GM12892 (cell line): ENCODE results near the gene TMEM94.
"Not testable (repeated sequence)": the region's sequence is repeated elsewhere in the genome, so short reads cannot be mapped to it uniquely, and the experiment has no call there.

Source experiments
- DNase-seq: peaks from one replicate; pipeline ENCODE4 v3.0.0; 2011; ENCODE audit not compliant: insufficient read length
- FAIRE-seq: peaks from 2 replicates; lab custom pipeline; 2011; peaks lifted over from hg19 to GRCh38; lab: Jason Lieb, UNC
- POLR2A ChIP-seq: IDR thresholded peaks from 2 replicates; pipeline ENCODE4 v1.6.1; 2011; ENCODE audit warnings: low read depth, low read length, control low read depth
- POLR2AphosphoS5 ChIP-seq: IDR thresholded peaks from 2 replicates; pipeline ENCODE4 v1.6.1; 2011; ENCODE audit warnings: low read depth, low read length, control low read depth
- TAF1 ChIP-seq: IDR thresholded peaks from 2 replicates; pipeline ENCODE4 v1.6.1; 2011; ENCODE audit warnings: low read depth, mild to moderate bottlenecking, control low read depth, low read length, borderline replicate concordance

The TMEM94 gene

GRCh38 chr17:75517297-75517865, 60.9 kb downstream of the TMEM94 start:
- DNase-seq (no peak), FAIRE-seq (peak; percentile 50)
- TF ChIP-seq POLR2AphosphoS5 (no peak), TAF1 (no peak), POLR2A (no peak)

GRCh38 chr17:75518201-75518600, 61.8 kb downstream of the TMEM94 start:
- TF ChIP-seq POLR2AphosphoS5 (no peak), POLR2A (no peak), TAF1 (no peak)
- no peak for DNase-seq
- FAIRE-seq: peak; percentile 69

- TF ChIP-seq TAF1: no peak
- TF ChIP-seq POLR2AphosphoS5: no peak
- no peak for TF ChIP-seq POLR2A
- FAIRE-seq (no peak), DNase-seq (no peak)
These were observed 62.6 kb downstream of the TMEM94 start for GRCh38 chr17:75518983-75519537.

- DNase-seq, FAIRE-seq: not testable (repeated sequence)
These were observed 64.0 kb downstream of the TMEM94 start for GRCh38 chr17:75520413-75520812.

- DNase-seq (no peak), FAIRE-seq (no peak)
- TF ChIP-seq POLR2AphosphoS5 (no peak), POLR2A (no peak), TAF1 (no peak)
These were observed 64.9 kb downstream of the TMEM94 start for GRCh38 chr17:75521290-75521689.

- TF ChIP-seq TAF1 (no peak), POLR2AphosphoS5 (no peak), POLR2A (no peak)
- no peak for DNase-seq
- no peak for FAIRE-seq
These were observed 65.7 kb downstream of the TMEM94 start for GRCh38 chr17:75521951-75522727.

- DNase-seq (no peak), FAIRE-seq (no peak)
- TF ChIP-seq TAF1 (no peak), POLR2A (no peak), POLR2AphosphoS5 (no peak)
These were observed 67.2 kb downstream of the TMEM94 start for GRCh38 chr17:75523647-75524046.

- DNase-seq: no peak
- no peak for FAIRE-seq
- no peak for TF ChIP-seq POLR2A
- no peak for TF ChIP-seq TAF1
- TF ChIP-seq POLR2AphosphoS5: no peak
These were observed 68.0 kb downstream of the TMEM94 start for GRCh38 chr17:75524269-75524969.

- FAIRE-seq (no peak), DNase-seq (peak; percentile 94)
- TF ChIP-seq POLR2A: peak; percentile 32; the same call in 1 of the 2 replicates
- TF ChIP-seq POLR2AphosphoS5: no peak
These were observed 68.8 kb downstream of the TMEM94 start, which contains the start of gene LLGL2 for GRCh38 chr17:75524970-75525805. Gene LLGL2, plus strand, starts transcription at chr17:75525697. Its CDS starts 17,730 bp downstream, at chr17:75543427.

- no peak for DNase-seq
- TF ChIP-seq POLR2A: no peak
- TF ChIP-seq POLR2AphosphoS5: no peak
- no peak for TF ChIP-seq TAF1
- no peak for FAIRE-seq
These were observed 69.5 kb downstream of the TMEM94 start for GRCh38 chr17:75525806-75526554.
